ENCODE measurements around the gene SLCO2B1.
A peak's percentile ranks its signal among the peaks of the same experiment; 100 is the strongest.

SLCO2B1 gene

DNA sequence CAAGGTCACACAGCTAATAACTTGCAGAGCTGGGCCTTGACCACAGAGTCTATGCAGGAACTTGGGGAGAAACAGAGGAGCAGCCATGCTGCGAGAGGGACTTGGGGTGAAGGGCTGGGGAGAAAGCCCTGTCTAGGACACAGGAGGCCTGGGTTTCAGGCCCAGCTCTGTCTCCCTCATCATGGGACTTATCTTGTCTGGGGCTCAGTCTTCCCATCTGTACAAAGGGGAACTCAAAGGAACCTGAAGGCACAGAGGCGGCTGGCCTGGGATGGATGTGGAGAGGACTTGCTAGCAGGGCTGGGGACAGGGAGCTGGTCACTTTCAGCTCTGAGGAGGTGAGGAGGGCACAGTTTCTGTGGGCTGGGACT, 52.7 kb downstream of the SLCO2B1 start:
- TF ChIP-seq, protein P1, sequence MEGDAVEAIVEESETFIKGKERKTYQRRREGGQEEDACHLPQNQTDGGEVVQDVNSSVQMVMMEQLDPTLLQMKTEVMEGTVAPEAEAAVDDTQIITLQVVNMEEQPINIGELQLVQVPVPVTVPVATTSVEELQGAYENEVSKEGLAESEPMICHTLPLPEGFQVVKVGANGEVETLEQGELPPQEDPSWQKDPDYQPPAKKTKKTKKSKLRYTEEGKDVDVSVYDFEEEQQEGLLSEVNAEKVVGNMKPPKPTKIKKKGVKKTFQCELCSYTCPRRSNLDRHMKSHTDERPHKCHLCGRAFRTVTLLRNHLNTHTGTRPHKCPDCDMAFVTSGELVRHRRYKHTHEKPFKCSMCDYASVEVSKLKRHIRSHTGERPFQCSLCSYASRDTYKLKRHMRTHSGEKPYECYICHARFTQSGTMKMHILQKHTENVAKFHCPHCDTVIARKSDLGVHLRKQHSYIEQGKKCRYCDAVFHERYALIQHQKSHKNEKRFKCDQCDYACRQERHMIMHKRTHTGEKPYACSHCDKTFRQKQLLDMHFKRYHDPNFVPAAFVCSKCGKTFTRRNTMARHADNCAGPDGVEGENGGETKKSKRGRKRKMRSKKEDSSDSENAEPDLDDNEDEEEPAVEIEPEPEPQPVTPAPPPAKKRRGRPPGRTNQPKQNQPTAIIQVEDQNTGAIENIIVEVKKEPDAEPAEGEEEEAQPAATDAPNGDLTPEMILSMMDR (IDR thresholded peaks at IDR 0.05) = no peak
- peaks cover 15% of the 10 kb centered on the region for H3K4me1 Mint-ChIP-seq
- no peaks in the 10 kb centered on the region for H3K9me3 Mint-ChIP-seq
- peaks cover 14% of the 10 kb centered on the region for H3K27me3 Mint-ChIP-seq (ENCODE audit: low read depth, poor library complexity)
- DNase-seq = no peak
- no peak overlapping the region for H3K27ac Mint-ChIP-seq
- no peak overlapping the region for H3K4me3 Mint-ChIP-seq
- no peaks in the 10 kb centered on the region for H3K36me3 Mint-ChIP-seq (ENCODE audit: low read depth)

DNA sequence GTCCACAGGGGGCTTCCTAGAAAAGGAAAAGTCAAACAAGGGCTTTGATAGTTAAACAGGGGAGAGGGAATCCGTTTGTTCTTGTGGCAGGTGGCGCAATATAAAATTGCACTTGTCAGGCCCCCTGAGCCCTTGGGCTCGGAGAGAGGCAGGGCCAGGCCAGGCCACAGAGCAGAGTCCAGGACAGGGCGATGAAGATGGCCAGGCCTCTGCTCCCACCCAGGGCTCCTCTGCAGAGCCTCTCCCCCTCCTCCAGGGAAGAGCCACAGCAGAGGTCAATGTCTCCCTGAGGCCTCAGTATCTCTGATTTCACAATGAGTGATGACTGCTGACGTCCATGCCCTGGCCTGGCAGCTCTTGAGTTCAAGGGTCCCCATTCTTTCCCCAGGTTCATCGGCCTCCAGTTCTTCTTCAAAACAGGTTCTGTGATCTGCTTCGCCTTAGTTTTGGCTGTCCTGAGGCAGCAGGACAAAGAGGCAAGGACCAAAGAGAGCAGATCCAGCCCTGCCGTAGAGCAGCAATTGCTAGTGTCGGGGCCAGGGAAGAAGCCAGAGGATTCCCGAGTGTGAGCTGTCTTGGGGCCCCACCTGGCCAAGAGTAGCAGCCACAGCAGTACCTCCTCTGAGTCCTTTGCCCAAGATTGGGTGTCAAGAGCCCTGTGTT, 53.2 kb downstream of the SLCO2B1 start:
- TF ChIP-seq, protein P1 (IDR thresholded peaks at IDR 0.05) = no peak

DNA sequence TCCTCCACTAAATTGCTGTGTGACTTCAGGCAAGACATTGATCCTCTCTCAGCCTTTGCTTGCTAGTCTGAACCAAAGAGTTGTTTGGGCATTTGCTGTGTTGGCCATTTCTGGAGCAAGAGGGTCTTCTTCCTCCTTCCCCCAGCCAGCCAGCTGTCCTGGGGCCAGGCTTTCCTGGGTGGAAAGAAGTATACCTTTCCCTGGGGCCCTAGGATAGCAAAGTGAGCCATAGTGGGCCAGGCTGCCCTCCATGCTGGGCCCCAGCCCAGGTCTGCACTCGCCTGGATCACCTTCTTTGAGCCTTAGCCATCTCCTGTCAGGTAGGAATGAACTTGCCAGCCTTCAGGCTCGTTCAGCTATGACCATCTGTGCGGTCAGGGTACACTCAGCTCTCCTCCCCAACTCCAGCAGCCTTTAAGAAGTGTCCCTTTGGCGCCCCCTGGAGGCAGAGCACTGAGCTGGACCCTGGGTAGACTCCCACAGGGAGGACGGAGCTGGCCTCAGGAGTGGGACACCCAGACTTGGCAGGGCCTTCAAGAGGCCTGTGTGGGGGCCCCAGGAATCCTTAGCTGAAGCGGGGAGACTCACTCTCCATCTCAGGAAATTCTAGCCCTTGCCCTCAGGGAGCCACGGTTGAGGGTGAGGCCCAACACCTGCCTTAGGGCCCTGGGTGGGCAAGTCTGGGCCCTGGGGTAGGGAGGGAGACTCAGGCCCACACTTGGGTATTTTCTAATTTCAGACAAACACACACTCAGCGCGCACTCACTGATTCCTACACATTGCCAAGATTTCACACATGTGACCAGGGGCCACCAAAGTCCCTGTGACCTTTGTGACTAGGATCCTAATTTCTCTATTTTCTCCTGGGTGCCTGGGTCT, 54.0 kb downstream of the SLCO2B1 start:
- peaks cover 5% of the 10 kb centered on the region for H3K4me1 Mint-ChIP-seq
- TF ChIP-seq, protein P1 (IDR thresholded peaks at IDR 0.05) = peak; percentile 91
- no peak overlapping the region for H3K27ac Mint-ChIP-seq
- peak; percentile 96 for DNase-seq
- no peaks in the 10 kb centered on the region for H3K9me3 Mint-ChIP-seq
- no peak overlapping the region for H3K4me3 Mint-ChIP-seq
- H3K27me3 Mint-ChIP-seq (ENCODE audit: low read depth, poor library complexity) = peaks cover 13% of the 10 kb centered on the region
- no peaks in the 10 kb centered on the region for H3K36me3 Mint-ChIP-seq (ENCODE audit: low read depth)

More for the DNA sequence above, 53.2 kb downstream of the SLCO2B1 start:
- no peak for DNase-seq
- no peaks in the 10 kb centered on the region for H3K9me3 Mint-ChIP-seq
- peaks cover 13% of the 10 kb centered on the region for H3K27me3 Mint-ChIP-seq (ENCODE audit: low read depth, poor library complexity)
- H3K27ac Mint-ChIP-seq = no peak overlapping the region
- no peaks in the 10 kb centered on the region for H3K36me3 Mint-ChIP-seq (ENCODE audit: low read depth)
- H3K4me1 Mint-ChIP-seq = peaks cover 9% of the 10 kb centered on the region
- no peak overlapping the region for H3K4me3 Mint-ChIP-seq

DNA sequence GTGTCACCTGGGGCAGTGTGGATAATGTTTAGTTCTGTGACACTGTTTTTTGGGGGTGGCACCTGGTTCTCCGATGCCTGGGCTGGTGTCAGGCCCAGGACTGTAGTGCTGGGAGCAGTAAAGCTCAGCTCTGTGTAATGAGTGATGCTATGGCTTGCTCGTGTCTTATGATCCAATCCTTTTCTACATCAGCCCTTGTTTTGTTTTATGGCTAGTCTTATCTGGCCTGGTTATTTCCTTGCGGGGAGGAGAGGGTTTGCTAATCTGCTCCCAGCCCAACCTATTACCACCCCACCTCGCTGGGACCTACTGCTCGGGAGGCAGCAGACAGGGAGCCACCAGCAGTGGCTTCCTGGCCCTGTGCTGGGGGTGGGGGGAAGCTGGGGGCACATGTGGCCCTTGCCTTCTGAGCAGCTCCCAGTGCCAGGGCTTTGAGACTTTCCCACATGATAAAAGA, 54.7 kb downstream of the SLCO2B1 start:
- Mint-ChIP-seq H3K27ac (no peak overlapping the region), H3K27me3 (ENCODE audit: low read depth, poor library complexity) (peaks cover 15% of the 10 kb centered on the region), H3K4me1 (peaks cover 5% of the 10 kb centered on the region), H3K36me3 (ENCODE audit: low read depth) (no peaks in the 10 kb centered on the region), H3K9me3 (no peaks in the 10 kb centered on the region), H3K4me3 (no peak overlapping the region)
- no peak for DNase-seq
- TF ChIP-seq, protein P1 (IDR thresholded peaks at IDR 0.05) = no peak

DNA sequence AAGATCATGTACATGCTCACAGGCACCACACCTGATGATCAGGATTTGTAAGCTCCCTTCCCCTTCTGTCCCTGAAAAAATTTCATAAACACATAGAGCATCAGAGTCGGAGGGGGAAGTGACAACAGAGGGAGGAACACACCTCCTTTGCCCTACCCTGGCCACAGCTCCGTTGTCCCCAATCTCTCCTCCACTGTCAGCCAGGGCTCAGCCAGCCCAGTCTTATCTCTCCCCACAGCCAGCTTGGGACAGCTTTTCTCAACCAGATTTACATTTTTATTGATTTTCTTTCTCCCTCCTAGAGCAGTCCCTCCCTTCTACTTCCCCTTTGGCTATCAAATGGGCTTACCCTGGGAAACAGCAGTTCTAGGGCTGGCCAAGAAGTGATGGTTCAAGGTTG, 57.5 kb downstream of the SLCO2B1 start:
- Mint-ChIP-seq H3K27me3 (ENCODE audit: low read depth, poor library complexity) (peaks cover 11% of the 10 kb centered on the region), H3K4me3 (no peak overlapping the region), H3K36me3 (ENCODE audit: low read depth) (no peaks in the 10 kb centered on the region), H3K4me1 (peaks cover 5% of the 10 kb centered on the region), H3K9me3 (no peaks in the 10 kb centered on the region), H3K27ac (no peak overlapping the region)
- DNase-seq = no peak
- TF ChIP-seq, protein P1 (IDR thresholded peaks at IDR 0.05) = no peak

All from nephron progenitor cell (in vitro differentiated cells).